Tibial nerve (tissue), 4 donors: Measurements from ENCODE around the gene S100A5.

Experiments
- EP300 ChIP-seq, 2 donors: sonication (generic); formaldehyde crosslinking; IDR thresholded peaks; one replicate each; pipeline ENCODE4 v1.6.1; 2017; ENCODE audit warnings: antibody characterized with exemption in 2 of 2, mild to moderate bottlenecking in 1 of 2
- POLR2A ChIP-seq, 2 donors: fragments of 450-650 bp; IDR thresholded peaks; one replicate each; pipeline ENCODE4 v1.6.1; 2017; ENCODE audit warnings: antibody characterized with exemption in 2 of 2, mild to moderate bottlenecking in 2 of 2, moderate library complexity in 2 of 2
- TF ChIP-seq, protein P1 (sequence below), 5 experiments: fragments of 200-600 bp in 3 of 5; fragments of 450-650 bp in 2 of 5; sonication (generic) in 3 of 5; IDR thresholded peaks; one replicate each; pipeline ENCODE4 v1.5.1; 2016 to 2019; ENCODE audit warnings: antibody characterized with exemption in 5 of 5, mild to moderate bottlenecking in 3 of 5, moderate library complexity in 2 of 5

- TF ChIP-seq POLR2A (IDR thresholded peaks at IDR 0.05) (no peak), EP300 (IDR thresholded peaks at IDR 0.05) (no peak)
- TF ChIP-seq, protein P1, sequence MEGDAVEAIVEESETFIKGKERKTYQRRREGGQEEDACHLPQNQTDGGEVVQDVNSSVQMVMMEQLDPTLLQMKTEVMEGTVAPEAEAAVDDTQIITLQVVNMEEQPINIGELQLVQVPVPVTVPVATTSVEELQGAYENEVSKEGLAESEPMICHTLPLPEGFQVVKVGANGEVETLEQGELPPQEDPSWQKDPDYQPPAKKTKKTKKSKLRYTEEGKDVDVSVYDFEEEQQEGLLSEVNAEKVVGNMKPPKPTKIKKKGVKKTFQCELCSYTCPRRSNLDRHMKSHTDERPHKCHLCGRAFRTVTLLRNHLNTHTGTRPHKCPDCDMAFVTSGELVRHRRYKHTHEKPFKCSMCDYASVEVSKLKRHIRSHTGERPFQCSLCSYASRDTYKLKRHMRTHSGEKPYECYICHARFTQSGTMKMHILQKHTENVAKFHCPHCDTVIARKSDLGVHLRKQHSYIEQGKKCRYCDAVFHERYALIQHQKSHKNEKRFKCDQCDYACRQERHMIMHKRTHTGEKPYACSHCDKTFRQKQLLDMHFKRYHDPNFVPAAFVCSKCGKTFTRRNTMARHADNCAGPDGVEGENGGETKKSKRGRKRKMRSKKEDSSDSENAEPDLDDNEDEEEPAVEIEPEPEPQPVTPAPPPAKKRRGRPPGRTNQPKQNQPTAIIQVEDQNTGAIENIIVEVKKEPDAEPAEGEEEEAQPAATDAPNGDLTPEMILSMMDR (IDR thresholded peaks at IDR 0.05) = no peak
Measured at GRCh38 chr1:153526132-153526543, 14.6 kb downstream of the S100A5 start.
